Mesendoderm (in vitro differentiated cells): ENCODE measurements around the gene CCL18.
"Not testable (repeated sequence)": the region's sequence is repeated elsewhere in the genome, so short reads cannot be mapped to it uniquely, and the experiment has no call there.

Experiments used
- DNase-seq: peaks from one replicate; pipeline ENCODE4 v3.0.0; 2013
- H2AK5ac ChIP-seq: 2 replicates; pipeline ENCODE4 v1.6.1; 2013; ENCODE audit warnings: low read length, inconsistent platforms
- H2BK120ac ChIP-seq: 2 replicates; pipeline ENCODE4 v1.6.1; 2013; ENCODE audit warnings: low read depth, mild to moderate bottlenecking, low read length, moderate library complexity, mixed read lengths
- H2BK15ac ChIP-seq: replicated peaks from 2 replicates; pipeline ENCODE4 v1.6.1; 2013; ENCODE audit warnings: low read depth, mild to moderate bottlenecking, moderate library complexity
- H2BK5ac ChIP-seq: 2 replicates; pipeline ENCODE4 v1.6.1; 2013; ENCODE audit warnings: low read length, inconsistent platforms
- H3K18ac ChIP-seq: 2 replicates; pipeline ENCODE4 v1.6.1; 2013; ENCODE audit warnings: mild to moderate bottlenecking, low read length, mixed read lengths
- H3K23ac ChIP-seq: one replicate; pipeline ENCODE4 v1.6.1; 2013; ENCODE audit warnings: low read length
- H3K27ac ChIP-seq: 2 replicates; pipeline ENCODE4 v1.5.1; 2013; ENCODE audit warnings: low read depth, mild to moderate bottlenecking, inconsistent platforms, low read length, moderate library complexity
- H3K27me3 ChIP-seq: 2 replicates; pipeline ENCODE4 v1.6.1; 2013; ENCODE audit warnings: low read length, control low read depth, mild to moderate bottlenecking, inconsistent platforms; ENCODE audit not compliant: insufficient read depth, poor library complexity
- H3K36me3 ChIP-seq: 2 replicates; pipeline ENCODE4 v1.6.1; 2013; ENCODE audit warnings: low read length, inconsistent platforms; ENCODE audit not compliant: control insufficient read depth, insufficient read depth
- H3K4ac ChIP-seq: one replicate; pipeline ENCODE4 v1.6.1; 2013; ENCODE audit warnings: low read depth, mild to moderate bottlenecking, low read length, moderate library complexity
- H3K4me1 ChIP-seq: 2 replicates; pipeline ENCODE4 v1.6.1; 2013; ENCODE audit warnings: low read depth, low read length, inconsistent platforms; ENCODE audit not compliant: control insufficient read depth
- H3K4me2 ChIP-seq: 2 replicates; pipeline ENCODE4 v1.6.1; 2013; ENCODE audit warnings: low read length
- H3K4me3 ChIP-seq: 2 replicates; pipeline ENCODE4 v1.5.1; 2013; ENCODE audit warnings: mild to moderate bottlenecking, low read length
- H3K56ac ChIP-seq: one replicate; pipeline ENCODE4 v1.6.1; 2013; ENCODE audit warnings: low read length
- H3K79me1 ChIP-seq: 2 replicates; pipeline ENCODE4 v1.6.1; 2013; ENCODE audit warnings: low read length, inconsistent platforms
- H3K79me2 ChIP-seq: 2 replicates; pipeline ENCODE4 v1.6.1; 2013; ENCODE audit warnings: mild to moderate bottlenecking, low read length; ENCODE audit not compliant: control insufficient read depth, insufficient read depth
- H3K9ac ChIP-seq: 2 replicates; pipeline ENCODE4 v1.6.1; 2013; ENCODE audit warnings: low read length, inconsistent platforms
- H4K5ac ChIP-seq: one replicate; pipeline ENCODE4 v1.6.1; 2013; ENCODE audit warnings: low read length
- H4K8ac ChIP-seq: one replicate; pipeline ENCODE4 v1.6.1; 2013; ENCODE audit warnings: low read depth, mild to moderate bottlenecking, control low read depth, low read length, moderate library complexity
- WGBS: extraction: QIAGEN DNeasy Blood & Tissue Kit; methylation state at CpG from one replicate; pipeline ENCODE4 v1.1.7; 2013; ENCODE audit warnings: low lambda C conversion rate, missing lambda C conversion rate; ENCODE audit not compliant: insufficient coverage; ENCODE audit errors: extremely low coverage; 5-methylcytosine and 5-hydroxymethylcytosine counted together

CCL18 gene

GRCh38 chr17:36095992-36096391 lies 31.9 kb downstream of the CCL18 start:
- Histone ChIP-seq H3K27me3 (no peaks in the 10 kb centered on the region), H3K56ac (no peak overlapping the region), H3K9ac (no peak overlapping the region), H3K79me1 (no peaks in the 10 kb centered on the region), H4K8ac (no peak overlapping the region), H4K5ac (no peak overlapping the region), H3K79me2 (no peaks in the 10 kb centered on the region), H3K4ac (no peak overlapping the region), H3K18ac (no peak overlapping the region), H3K27ac (no peak overlapping the region), H3K4me2 (no peak overlapping the region), H3K36me3 (no peaks in the 10 kb centered on the region), H2BK120ac (no peak overlapping the region), H2AK5ac (no peak overlapping the region), H3K4me1 (no peaks in the 10 kb centered on the region), H2BK15ac (no peak overlapping the region), H2BK5ac (no peak overlapping the region), H3K4me3 (no peak overlapping the region), H3K23ac (no peak overlapping the region)
- no CpG with 5 or more reads among the region's 1 CpG for WGBS
- DNase-seq: no peak

DNA sequence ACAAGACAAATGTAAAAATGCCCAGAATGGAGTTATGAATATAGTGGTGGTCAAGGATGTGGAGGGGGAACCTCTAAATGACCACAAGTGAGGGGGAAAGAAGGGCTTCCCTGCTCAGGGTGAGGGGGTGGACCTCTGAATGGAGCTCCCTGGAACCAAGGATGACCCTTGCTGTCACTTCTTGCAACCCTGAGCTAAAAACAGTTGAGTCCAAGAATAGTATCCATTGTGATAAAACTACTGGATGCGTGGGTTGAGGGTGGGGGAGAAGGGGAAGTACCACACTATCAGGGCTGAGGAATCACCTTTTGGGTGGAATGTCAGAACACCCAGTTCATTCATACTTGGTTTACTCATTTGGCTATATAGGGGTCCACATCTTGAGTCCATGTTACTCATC lies 34.9 kb downstream of the CCL18 start:
- not testable (repeated sequence) for H2BK15ac ChIP-seq, H3K23ac ChIP-seq, H2AK5ac ChIP-seq, H4K8ac ChIP-seq, H2BK120ac ChIP-seq, H3K56ac ChIP-seq, H3K36me3 ChIP-seq, H3K4me1 ChIP-seq, DNase-seq, H3K27ac ChIP-seq, H3K4me3 ChIP-seq, H3K79me1 ChIP-seq, H3K4ac ChIP-seq, H3K18ac ChIP-seq, H3K79me2 ChIP-seq, H3K27me3 ChIP-seq, H3K9ac ChIP-seq, H2BK5ac ChIP-seq, H3K4me2 ChIP-seq, H4K5ac ChIP-seq
- WGBS: no CpG with 5 or more reads among the region's 1 CpG

DNA sequence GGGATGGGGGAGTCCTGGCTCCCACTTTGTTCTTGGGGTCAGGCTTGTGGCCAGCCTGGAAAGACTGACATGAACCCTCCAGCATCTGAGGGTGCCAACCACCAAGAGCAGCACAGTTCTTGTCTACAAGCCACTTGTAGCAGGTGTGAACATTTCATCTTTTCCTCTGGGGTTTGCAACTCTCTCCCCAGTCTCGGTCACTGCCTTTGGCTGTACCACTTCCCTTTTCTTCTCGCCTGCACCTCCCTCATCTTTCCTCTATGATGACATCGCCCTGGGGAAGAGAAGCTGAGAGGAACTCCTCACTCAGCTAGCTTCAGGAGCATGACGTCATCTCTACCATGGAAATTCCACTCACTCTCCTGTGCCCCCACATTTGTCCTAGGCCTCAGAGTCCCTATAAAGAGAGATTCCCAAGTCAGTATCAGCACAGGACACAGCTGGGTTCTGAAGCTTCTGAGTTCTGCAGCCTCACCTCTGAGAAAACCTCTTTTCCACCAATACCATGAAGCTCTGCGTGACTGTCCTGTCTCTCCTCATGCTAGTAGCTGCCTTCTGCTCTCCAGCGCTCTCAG lies 39.4 kb downstream of the CCL18 start, which contains the start of gene CCL4:
CCL4 (plus strand) TSS at position 427 of the 575 bp plus-strand sequence; CDS start at position 506, 79 bp downstream.
- H3K4me2 ChIP-seq, H2AK5ac ChIP-seq, H3K4ac ChIP-seq, H3K79me2 ChIP-seq, H3K79me1 ChIP-seq, H3K4me1 ChIP-seq, H4K8ac ChIP-seq, H3K36me3 ChIP-seq, H3K23ac ChIP-seq, DNase-seq, H4K5ac ChIP-seq, H3K27me3 ChIP-seq, H3K18ac ChIP-seq, H3K27ac ChIP-seq, H3K56ac ChIP-seq, H3K9ac ChIP-seq, H2BK5ac ChIP-seq, H3K4me3 ChIP-seq, H2BK15ac ChIP-seq, H2BK120ac ChIP-seq: not testable (repeated sequence)
- WGBS: no CpG with 5 or more reads among the region's 6 CpGs

DNA sequence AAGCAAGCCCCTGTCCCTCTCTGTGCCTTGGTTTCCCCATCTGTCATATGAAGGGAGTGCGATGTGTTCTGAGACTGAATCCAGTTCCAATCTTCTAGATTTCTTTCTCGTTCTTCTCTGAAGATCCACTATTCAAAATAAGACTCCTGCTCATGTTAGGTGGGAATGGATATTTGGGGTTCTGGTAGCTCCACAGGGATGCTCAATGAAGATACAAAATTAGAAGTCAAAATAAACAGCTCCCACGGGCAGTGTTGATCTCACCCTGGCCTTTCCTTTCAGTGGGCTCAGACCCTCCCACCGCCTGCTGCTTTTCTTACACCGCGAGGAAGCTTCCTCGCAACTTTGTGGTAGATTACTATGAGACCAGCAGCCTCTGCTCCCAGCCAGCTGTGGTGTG lies 40.2 kb downstream of the CCL18 start:
- no CpG with 5 or more reads among the region's 7 CpGs for WGBS
- H2BK120ac ChIP-seq: not testable (repeated sequence)

GRCh38 chr17:36104701-36105181 lies 40.7 kb downstream of the CCL18 start:
- DNase-seq: no peak
- no CpG with 5 or more reads among the region's 4 CpGs for WGBS

More for the DNA sequence above, 40.2 kb downstream of the CCL18 start:
- not testable (repeated sequence) for H3K4ac ChIP-seq, H3K36me3 ChIP-seq, H3K18ac ChIP-seq, H4K5ac ChIP-seq, H2BK15ac ChIP-seq, H3K9ac ChIP-seq, H3K79me2 ChIP-seq, H2AK5ac ChIP-seq, H3K4me2 ChIP-seq, H4K8ac ChIP-seq, H3K56ac ChIP-seq, H3K27me3 ChIP-seq, H3K27ac ChIP-seq, H3K4me1 ChIP-seq, H3K23ac ChIP-seq, DNase-seq, H3K79me1 ChIP-seq, H2BK5ac ChIP-seq, H3K4me3 ChIP-seq

More at GRCh38 chr17:36104701-36105181, 40.7 kb downstream of the CCL18 start:
- no peak overlapping the region for H2AK5ac ChIP-seq
- H3K23ac ChIP-seq: no peak overlapping the region
- H2BK15ac ChIP-seq: no peak overlapping the region
- H2BK120ac ChIP-seq: no peak overlapping the region
- no peaks in the 10 kb centered on the region for H3K79me2 ChIP-seq
- no peak overlapping the region for H3K9ac ChIP-seq
- no peak overlapping the region for H2BK5ac ChIP-seq
- H3K27ac ChIP-seq: no peak overlapping the region
- no peak overlapping the region for H4K5ac ChIP-seq
- H3K4me3 ChIP-seq: no peak overlapping the region
- H3K18ac ChIP-seq: no peak overlapping the region
- H3K79me1 ChIP-seq: no peaks in the 10 kb centered on the region
- H3K36me3 ChIP-seq: no peaks in the 10 kb centered on the region
- H3K4me1 ChIP-seq: no peaks in the 10 kb centered on the region
- H3K56ac ChIP-seq: no peak overlapping the region
- no peak overlapping the region for H3K4ac ChIP-seq
- no peaks in the 10 kb centered on the region for H3K27me3 ChIP-seq
- H4K8ac ChIP-seq: no peak overlapping the region
- H3K4me2 ChIP-seq: no peak overlapping the region
